GM18498 (cell line): ENCODE measurements around the gene MSX2.

Experiments
- ATAC-seq: cut with Tn5 transposase; IDR thresholded peaks from one replicate; pipeline ENCODE4 v1.9.1; 2021; ENCODE audit warnings: mild to moderate bottlenecking, moderate library complexity; ENCODE audit not compliant: unreplicated experiment

MSX2 gene

GRCh38 chr5:174765540-174765939 lies 41.2 kb downstream of the MSX2 start:
- ATAC-seq: no peak

- no peak for ATAC-seq
These were observed 43.3 kb downstream of the MSX2 start for GRCh38 chr5:174767670-174768069.

- no peak for ATAC-seq
These were observed 44.6 kb downstream of the MSX2 start for GRCh38 chr5:174769005-174769404.

- no peak for ATAC-seq
These were observed 49.0 kb downstream of the MSX2 start for GRCh38 chr5:174773371-174773770.

- no peak for ATAC-seq
These were observed 50.7 kb downstream of the MSX2 start for GRCh38 chr5:174775081-174775480.

- ATAC-seq: no peak
These were observed 52.7 kb downstream of the MSX2 start for GRCh38 chr5:174777111-174777510.

- ATAC-seq: no peak
These were observed 53.2 kb downstream of the MSX2 start for GRCh38 chr5:174777583-174777982.
